HG03342 (cell line): Measurements from ENCODE around the gene PJA2.
"Not testable (repeated sequence)": the region's sequence is repeated elsewhere in the genome, so short reads cannot be mapped to it uniquely, and the experiment has no call there.

Experiments used
- ATAC-seq: cut with Tn5 transposase; IDR thresholded peaks from one replicate; pipeline ENCODE4 v1.9.1; 2021; ENCODE audit warnings: mild to moderate bottlenecking, moderate library complexity; ENCODE audit not compliant: unreplicated experiment

Gene PJA2

GRCh38 chr5:109310315-109310714, 99.5 kb downstream of the PJA2 start:
- no peak for ATAC-seq

GRCh38 chr5:109309326-109310063, 100.3 kb downstream of the PJA2 start:
- no peak for ATAC-seq

- no peak for ATAC-seq
Observed at GRCh38 chr5:109307951-109308350, 101.8 kb downstream of the PJA2 start.

- no peak for ATAC-seq
Observed at GRCh38 chr5:109307456-109307855, 102.3 kb downstream of the PJA2 start.

GRCh38 chr5:109305352-109305751, 104.4 kb downstream of the PJA2 start:
- ATAC-seq = no peak

GRCh38 chr5:109304309-109304708, 105.5 kb downstream of the PJA2 start:
- ATAC-seq = no peak

- no peak for ATAC-seq
Observed at GRCh38 chr5:109300367-109300766, 109.4 kb downstream of the PJA2 start.

- ATAC-seq = no peak
Observed at GRCh38 chr5:109299557-109299956, 110.2 kb downstream of the PJA2 start.

- no peak for ATAC-seq
Observed at GRCh38 chr5:109298794-109299193, 111.0 kb downstream of the PJA2 start.

- no peak for ATAC-seq
Observed at GRCh38 chr5:109297900-109298299, 111.9 kb downstream of the PJA2 start.

GRCh38 chr5:109291090-109291489, 118.7 kb downstream of the PJA2 start:
- no peak for ATAC-seq

GRCh38 chr5:109290231-109290630, 119.5 kb downstream of the PJA2 start:
- no peak for ATAC-seq

GRCh38 chr5:109286628-109287027, 123.1 kb downstream of the PJA2 start:
- ATAC-seq = not testable (repeated sequence)
